OCI-LY7 (cell line): ENCODE results near the gene PRAC2. TPM values are rescaled to one million over a fixed set of nuclear protein-coding genes. Genes with fewer than 3 reads are reported as not detected.

ENCODE experiments used
- BruUV-seq: library from RNA; stranded (reverse); fragments of 400-500 nt; replicated peaks from 2 replicates; lab custom pipeline; 2021; lab: Mats Ljungman, UMichigan
- CTCF ChIA-PET: fragments of 300-600 bp; sonication (Branson Sonifier 250); formaldehyde crosslinking; loops from one replicate; lab custom pipeline; 2022; ENCODE audit warnings: antibody characterized with exemption; ENCODE audit not compliant: unreplicated experiment; lab: Charles Lee
- POLR2A ChIA-PET: fragments of 300-600 bp; sonication (Branson Sonifier 250); formaldehyde crosslinking; loops from one replicate; lab custom pipeline; 2022; ENCODE audit warnings: antibody characterized with exemption; lab: Charles Lee
- DNase-seq: peaks from one replicate; pipeline ENCODE4 v3.0.0-alpha.2; 2015; ENCODE audit warnings: low spot score
- H2AFZ ChIP-seq: fragments of 200-600 bp; sonication (generic), shearing (Covaris generic); 2 replicates; pipeline ENCODE4 v1.6.1; 2014; ENCODE audit warnings: mild to moderate bottlenecking, antibody characterized with exemption, low read length, moderate library complexity
- H3K27ac ChIP-seq: fragments of 200-600 bp; sonication (generic); 2 replicates; pipeline ENCODE4 v1.5.1; 2014; ENCODE audit warnings: mixed run types, low read depth, mild to moderate bottlenecking, moderate library complexity, low read length, inconsistent platforms; ENCODE audit not compliant: poor library complexity, severe bottlenecking
- H3K36me3 ChIP-seq: fragments of 200-600 bp; sonication (generic); 2 replicates; pipeline ENCODE4 v1.6.1; 2014; ENCODE audit warnings: mild to moderate bottlenecking, antibody characterized with exemption, low read length, moderate library complexity, mixed read lengths; ENCODE audit not compliant: insufficient read depth
- H3K4me1 ChIP-seq: fragments of 200-600 bp; sonication (generic); 2 replicates; pipeline ENCODE4 v1.5.1; 2014; ENCODE audit warnings: mild to moderate bottlenecking, low read length; ENCODE audit not compliant: insufficient read depth, poor library complexity, severe bottlenecking
- H3K4me2 ChIP-seq: fragments of 200-600 bp; sonication (generic); 2 replicates; pipeline ENCODE4 v1.6.1; 2014; ENCODE audit warnings: mild to moderate bottlenecking, low read length
- H3K4me3 ChIP-seq: fragments of 200-600 bp; sonication (generic); 2 replicates; pipeline ENCODE4 v1.5.1; 2014; ENCODE audit warnings: mild to moderate bottlenecking, low read depth, low read length; ENCODE audit not compliant: poor library complexity, severe bottlenecking
- H3K79me2 ChIP-seq: fragments of 200-600 bp; sonication (generic); 2 replicates; pipeline ENCODE4 v1.6.1; 2016; ENCODE audit warnings: low read depth, mild to moderate bottlenecking, low read length, moderate library complexity, mixed read lengths; ENCODE audit not compliant: insufficient read depth
- H3K9me2 ChIP-seq: fragments of 200-600 bp; sonication (generic); 2 replicates; pipeline ENCODE4 v1.6.1; 2016; ENCODE audit warnings: mild to moderate bottlenecking, low read length, mixed read lengths; ENCODE audit not compliant: insufficient read depth
- H3K9me3 ChIP-seq: fragments of 200-600 bp; sonication (generic); 2 replicates; pipeline ENCODE4 v1.6.1; 2014; ENCODE audit warnings: mild to moderate bottlenecking, mixed run types, low read length, mixed read lengths
- H4K20me1 ChIP-seq: fragments of 200-600 bp; sonication (generic); 2 replicates; pipeline ENCODE4 v1.6.1; 2014; ENCODE audit warnings: mild to moderate bottlenecking, antibody characterized with exemption, low read length, moderate library complexity, mixed read lengths; ENCODE audit not compliant: insufficient read depth
- EZH2phosphoT487 ChIP-seq: fragments of 200-600 bp; sonication (generic); IDR thresholded peaks from 2 replicates; pipeline ENCODE4 v1.6.1; 2018; ENCODE audit warnings: low read depth, borderline replicate concordance, mild to moderate bottlenecking, mixed run types, antibody characterized with exemption, low read length, moderate library complexity, mixed read lengths
- intact Hi-C: fragments of 100-400 bp; cut with micrococcal nuclease; formaldehyde crosslinking; loops from one replicate; pipeline ENCODE4 v1.10.0; 2022; ENCODE audit not compliant: unreplicated experiment
- total RNA-seq, 2 experiments: library from RNA; depleted of rRNA in 1 of 2; stranded (reverse); fragments of >200 nt in 1 of 2; shearing (Covaris generic) in 1 of 2; gene quantifications; 2 replicates each; pipeline ENCODE4 v1.2.3, GENCODE V29; 2014 to 2022
- TF ChIP-seq, protein P1 (sequence below): fragments of 200-600 bp; sonication (generic); conservative IDR thresholded peaks from 2 replicates; pipeline ENCODE4 v1.5.1; 2014; ENCODE audit warnings: mild to moderate bottlenecking, antibody characterized with exemption, low read length, moderate library complexity, mixed read lengths

The PRAC2 gene
- total RNA-seq, 2 experiments from 2014 or later: not detected

DNA sequence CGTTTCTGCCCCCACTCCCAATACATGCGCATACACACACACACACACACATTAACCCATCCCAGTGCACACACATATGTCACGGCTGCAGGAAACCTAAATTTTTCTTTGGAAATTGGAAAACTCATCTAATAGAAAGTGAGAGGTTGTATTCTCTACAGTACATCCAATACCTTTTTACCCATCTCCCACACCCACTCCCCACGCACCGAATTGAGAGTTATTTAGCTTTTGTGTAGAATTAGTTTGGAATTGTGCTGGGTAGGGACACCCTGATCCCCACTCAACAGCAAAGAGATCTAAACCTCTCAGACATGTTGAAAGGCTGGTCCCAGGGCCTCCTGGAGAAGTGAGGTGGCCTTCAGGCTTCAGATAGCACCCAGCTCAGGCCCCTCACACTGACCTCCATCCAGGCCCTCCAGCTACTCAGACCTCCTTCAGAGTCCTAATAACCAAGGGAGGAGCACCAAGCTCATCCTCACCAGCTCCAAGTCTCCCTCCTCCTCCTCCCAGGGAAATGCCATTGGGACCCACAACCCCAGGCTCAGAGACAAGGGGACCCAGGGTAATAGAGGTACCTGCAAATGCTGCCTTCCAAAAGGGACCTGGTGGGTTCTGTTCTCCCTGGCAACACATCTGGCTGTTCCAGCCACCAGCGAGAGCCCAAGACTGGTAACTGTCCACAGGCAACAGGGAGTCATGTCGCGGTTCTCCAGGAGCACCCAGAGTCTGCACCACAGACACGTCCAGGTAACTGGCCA, 4.6 kb downstream of the PRAC2 start:
- H3K4me2 ChIP-seq: no peak overlapping the region
- intact Hi-C loops: loop anchor here (10.0 kb wide), 1 partner anchor 77 kb away; no protein-coding TSS in a partner anchor
- no peaks in the 10 kb centered on the region for H3K4me1 ChIP-seq
- no peaks in the 10 kb centered on the region for H3K9me3 ChIP-seq
- no peak overlapping the region for H3K27ac ChIP-seq
- no peaks in the 10 kb centered on the region for H3K9me2 ChIP-seq
- H2AFZ ChIP-seq: no peak overlapping the region
- no peak for DNase-seq
- H4K20me1 ChIP-seq: no peaks in the 10 kb centered on the region
- TF ChIP-seq, protein P1, sequence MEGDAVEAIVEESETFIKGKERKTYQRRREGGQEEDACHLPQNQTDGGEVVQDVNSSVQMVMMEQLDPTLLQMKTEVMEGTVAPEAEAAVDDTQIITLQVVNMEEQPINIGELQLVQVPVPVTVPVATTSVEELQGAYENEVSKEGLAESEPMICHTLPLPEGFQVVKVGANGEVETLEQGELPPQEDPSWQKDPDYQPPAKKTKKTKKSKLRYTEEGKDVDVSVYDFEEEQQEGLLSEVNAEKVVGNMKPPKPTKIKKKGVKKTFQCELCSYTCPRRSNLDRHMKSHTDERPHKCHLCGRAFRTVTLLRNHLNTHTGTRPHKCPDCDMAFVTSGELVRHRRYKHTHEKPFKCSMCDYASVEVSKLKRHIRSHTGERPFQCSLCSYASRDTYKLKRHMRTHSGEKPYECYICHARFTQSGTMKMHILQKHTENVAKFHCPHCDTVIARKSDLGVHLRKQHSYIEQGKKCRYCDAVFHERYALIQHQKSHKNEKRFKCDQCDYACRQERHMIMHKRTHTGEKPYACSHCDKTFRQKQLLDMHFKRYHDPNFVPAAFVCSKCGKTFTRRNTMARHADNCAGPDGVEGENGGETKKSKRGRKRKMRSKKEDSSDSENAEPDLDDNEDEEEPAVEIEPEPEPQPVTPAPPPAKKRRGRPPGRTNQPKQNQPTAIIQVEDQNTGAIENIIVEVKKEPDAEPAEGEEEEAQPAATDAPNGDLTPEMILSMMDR: no peak
- no peak for TF ChIP-seq EZH2phosphoT487
- no peak overlapping the region for H3K4me3 ChIP-seq
- POLR2A ChIA-PET: no interaction called here
- CTCF ChIA-PET: no interaction called here
- H3K36me3 ChIP-seq: no peaks in the 10 kb centered on the region
- BruUV-seq: no TSS peak
- H3K79me2 ChIP-seq: no peaks in the 10 kb centered on the region

DNA sequence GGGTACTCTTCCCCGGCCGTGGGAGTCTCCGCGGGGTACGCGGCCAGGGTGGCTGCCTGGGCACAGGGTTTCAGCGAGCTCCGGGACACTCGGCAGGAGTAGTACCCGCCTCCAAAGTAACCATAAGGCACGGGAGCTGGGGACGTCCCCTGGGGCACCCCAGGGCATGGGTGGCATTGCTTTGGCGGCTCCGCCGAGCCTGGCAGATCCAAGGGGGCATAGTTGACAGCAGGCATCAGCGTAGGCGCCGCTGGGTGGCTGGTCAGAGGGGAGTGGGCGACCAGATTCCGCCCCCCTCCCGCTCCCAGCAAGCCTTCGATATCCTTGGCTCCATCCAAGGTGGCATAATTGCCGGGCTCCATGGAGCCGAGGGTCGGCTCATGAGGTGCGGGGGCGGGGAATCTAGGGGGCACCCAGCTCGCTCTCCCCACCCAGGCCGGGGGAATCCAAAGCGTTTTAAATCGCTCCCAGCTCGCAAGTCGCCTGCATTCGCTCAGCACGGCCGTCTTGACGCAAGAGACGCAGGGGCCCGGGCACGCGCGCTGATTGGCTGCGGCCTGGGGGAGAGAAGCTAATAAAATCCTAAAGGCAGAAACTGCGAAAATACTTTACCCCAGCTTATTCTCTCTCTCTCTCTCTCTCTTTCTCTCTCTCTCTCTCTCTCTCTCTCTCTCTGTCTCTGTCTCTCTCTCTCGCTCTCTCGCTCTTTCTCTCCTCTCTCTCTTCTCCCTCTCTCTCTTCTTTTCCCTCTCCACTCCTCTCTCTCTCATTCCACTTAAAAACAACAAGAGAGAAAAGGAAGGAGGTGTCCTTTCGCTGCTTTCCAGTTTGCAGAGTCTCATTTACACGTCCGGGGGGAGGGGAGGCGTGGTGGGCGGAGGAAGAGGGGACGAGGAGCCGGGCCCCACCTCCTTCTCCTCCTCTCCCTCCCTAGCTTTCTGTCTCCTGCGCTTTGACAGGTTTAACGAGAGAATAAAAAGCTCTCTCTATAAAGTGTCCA, 5.5 kb downstream of the PRAC2 start, which contains the start of gene HOXB13:
Gene HOXB13 (minus strand): TSS at position 519 of the 1,000 bp plus-strand sequence. CDS start 157 bp downstream, at position 362.
- Histone ChIP-seq H3K4me1 (no peaks in the 10 kb centered on the region), H4K20me1 (no peaks in the 10 kb centered on the region), H3K79me2 (no peaks in the 10 kb centered on the region), H3K4me2 (no peak within 1 kb of the TSS), H3K27ac (no peak within 1 kb of the TSS), H3K9me3 (no peaks in the 10 kb centered on the region), H3K36me3 (no peaks in the 10 kb centered on the region), H2AFZ (no peak within 1 kb of the TSS), H3K9me2 (no peaks in the 10 kb centered on the region), H3K4me3 (no peak within 1 kb of the TSS)
- ChIA-PET CTCF (interaction anchor here (0.6 kb wide), 1 partner anchor 9 kb away, joined by 3 read pairs; no protein-coding TSS in a partner anchor), POLR2A (interaction anchor here (0.6 kb wide), 1 partner anchor 495 kb away, joined by 3 read pairs; no protein-coding TSS in a partner anchor)
- DNase-seq: no peak
- no peak for TF ChIP-seq EZH2phosphoT487
- no TSS peak for BruUV-seq
- intact Hi-C loops: loop anchor here (10.0 kb wide), 1 partner anchor 76 kb away; no protein-coding TSS in a partner anchor
